Measurements from ENCODE around the gene ATP5MC3.

The ATP5MC3 gene

GRCh38 chr2:175207741-175208438, 26.4 kb upstream of the ATP5MC3 start:
- TF ChIP-seq, protein P1, sequence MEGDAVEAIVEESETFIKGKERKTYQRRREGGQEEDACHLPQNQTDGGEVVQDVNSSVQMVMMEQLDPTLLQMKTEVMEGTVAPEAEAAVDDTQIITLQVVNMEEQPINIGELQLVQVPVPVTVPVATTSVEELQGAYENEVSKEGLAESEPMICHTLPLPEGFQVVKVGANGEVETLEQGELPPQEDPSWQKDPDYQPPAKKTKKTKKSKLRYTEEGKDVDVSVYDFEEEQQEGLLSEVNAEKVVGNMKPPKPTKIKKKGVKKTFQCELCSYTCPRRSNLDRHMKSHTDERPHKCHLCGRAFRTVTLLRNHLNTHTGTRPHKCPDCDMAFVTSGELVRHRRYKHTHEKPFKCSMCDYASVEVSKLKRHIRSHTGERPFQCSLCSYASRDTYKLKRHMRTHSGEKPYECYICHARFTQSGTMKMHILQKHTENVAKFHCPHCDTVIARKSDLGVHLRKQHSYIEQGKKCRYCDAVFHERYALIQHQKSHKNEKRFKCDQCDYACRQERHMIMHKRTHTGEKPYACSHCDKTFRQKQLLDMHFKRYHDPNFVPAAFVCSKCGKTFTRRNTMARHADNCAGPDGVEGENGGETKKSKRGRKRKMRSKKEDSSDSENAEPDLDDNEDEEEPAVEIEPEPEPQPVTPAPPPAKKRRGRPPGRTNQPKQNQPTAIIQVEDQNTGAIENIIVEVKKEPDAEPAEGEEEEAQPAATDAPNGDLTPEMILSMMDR (IDR thresholded peaks at IDR 0.05; ENCODE audit: insufficient read depth, low read length, poor library complexity, severe bottlenecking): no peak
- no peak for DNase-seq (ENCODE audit: extremely low read depth, insufficient read length)
- no peaks in the 10 kb centered on the region; the same call in 1 of the 2 replicates for H3K27me3 ChIP-seq (replicated peaks; ENCODE audit: control insufficient read depth, insufficient read depth, low read length)
- H3K36me3 ChIP-seq (ENCODE audit: control insufficient read depth, insufficient read depth, low read length): no peaks in the 10 kb centered on the region
- H3K4me3 ChIP-seq (replicated peaks; ENCODE audit: low read depth, low read length): no peak overlapping the region

GRCh38 chr2:175206866-175207265, 25.4 kb upstream of the ATP5MC3 start:
- TF ChIP-seq, protein P1 (IDR thresholded peaks at IDR 0.05; ENCODE audit: insufficient read depth, low read length, poor library complexity, severe bottlenecking): no peak
- DNase-seq (ENCODE audit: extremely low read depth, insufficient read length): no peak
- H3K4me3 ChIP-seq (replicated peaks; ENCODE audit: low read depth, low read length): no peak overlapping the region

DNA sequence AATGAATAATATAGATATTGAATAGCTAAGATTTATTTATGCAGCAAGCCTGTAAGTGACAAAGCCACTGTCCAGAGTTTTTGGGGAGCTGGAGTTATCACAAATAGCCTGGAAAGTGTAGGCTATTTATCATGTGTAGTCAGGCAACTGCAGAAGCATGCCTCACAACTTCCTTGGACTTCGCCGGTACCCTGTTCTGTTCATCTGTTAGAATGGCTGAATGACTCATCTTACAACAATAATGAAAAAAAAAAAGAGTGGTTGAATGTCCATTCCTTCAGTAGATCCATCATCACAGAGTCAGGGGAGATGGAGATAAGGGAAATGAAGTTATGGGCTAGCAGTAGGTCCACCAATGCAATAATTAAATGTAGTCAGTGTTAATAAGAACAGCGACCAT, 24.0 kb upstream of the ATP5MC3 start:
- TF ChIP-seq, protein P1 (IDR thresholded peaks at IDR 0.05; ENCODE audit: insufficient read depth, low read length, poor library complexity, severe bottlenecking): no peak
- H3K4me3 ChIP-seq (replicated peaks; ENCODE audit: low read depth, low read length): no peak overlapping the region
- H3K27me3 ChIP-seq (replicated peaks; ENCODE audit: control insufficient read depth, insufficient read depth, low read length): no peaks in the 10 kb centered on the region
- no peak for DNase-seq (ENCODE audit: extremely low read depth, insufficient read length)
- no peaks in the 10 kb centered on the region for H3K36me3 ChIP-seq (ENCODE audit: control insufficient read depth, insufficient read depth, low read length)

More at GRCh38 chr2:175206866-175207265, 25.4 kb upstream of the ATP5MC3 start:
- no peaks in the 10 kb centered on the region for H3K36me3 ChIP-seq (ENCODE audit: control insufficient read depth, insufficient read depth, low read length)
- no peaks in the 10 kb centered on the region for H3K27me3 ChIP-seq (replicated peaks; ENCODE audit: control insufficient read depth, insufficient read depth, low read length)

DNA sequence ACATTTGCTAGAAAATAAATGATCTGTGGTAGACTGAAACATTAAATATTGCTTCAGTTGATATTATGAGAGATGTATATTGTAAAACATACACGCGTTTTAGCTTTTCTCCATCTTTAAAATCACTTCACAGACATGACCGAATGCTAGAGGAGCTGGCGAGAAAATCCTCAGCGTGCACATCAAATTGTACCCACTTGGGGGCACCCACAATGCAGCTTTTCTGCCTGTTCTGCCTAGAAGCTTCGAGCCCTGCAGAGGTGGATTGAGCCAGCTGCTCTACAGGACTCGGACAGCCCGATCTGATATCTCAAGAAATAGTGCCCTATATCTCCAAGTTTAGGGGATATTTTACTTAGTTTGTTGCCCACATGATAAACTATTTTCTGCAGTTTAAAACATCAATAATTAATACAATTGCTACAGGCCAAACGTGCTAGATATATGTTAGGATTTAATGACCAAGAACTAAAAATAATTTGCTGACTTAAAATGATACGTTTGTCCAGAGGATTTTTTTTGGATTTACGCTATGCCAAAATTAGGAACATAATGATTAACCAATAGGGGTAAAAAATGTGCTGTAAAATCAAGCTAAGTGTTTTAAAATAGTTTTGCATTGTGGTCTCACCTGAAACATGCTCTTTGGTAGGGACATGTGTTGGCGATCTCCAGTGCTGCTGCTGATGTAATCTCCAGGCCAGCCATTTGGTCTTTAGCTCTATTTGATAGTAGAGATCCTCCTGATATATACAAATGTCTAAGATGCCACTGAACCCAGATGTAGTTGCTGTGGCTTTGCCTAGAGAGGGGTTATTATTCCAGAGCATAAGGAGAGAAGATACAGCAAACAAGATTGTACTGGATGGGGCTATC, 22.3 kb upstream of the ATP5MC3 start:
- Histone ChIP-seq H3K4me3 (replicated peaks; ENCODE audit: low read depth, low read length) (no peak overlapping the region), H3K36me3 (ENCODE audit: control insufficient read depth, insufficient read depth, low read length) (no peaks in the 10 kb centered on the region), H3K27me3 (replicated peaks; ENCODE audit: control insufficient read depth, insufficient read depth, low read length) (no peaks in the 10 kb centered on the region)
- DNase-seq (ENCODE audit: extremely low read depth, insufficient read length): no peak
- TF ChIP-seq, protein P1 (IDR thresholded peaks at IDR 0.05; ENCODE audit: insufficient read depth, low read length, poor library complexity, severe bottlenecking): peak; percentile 66

DNA sequence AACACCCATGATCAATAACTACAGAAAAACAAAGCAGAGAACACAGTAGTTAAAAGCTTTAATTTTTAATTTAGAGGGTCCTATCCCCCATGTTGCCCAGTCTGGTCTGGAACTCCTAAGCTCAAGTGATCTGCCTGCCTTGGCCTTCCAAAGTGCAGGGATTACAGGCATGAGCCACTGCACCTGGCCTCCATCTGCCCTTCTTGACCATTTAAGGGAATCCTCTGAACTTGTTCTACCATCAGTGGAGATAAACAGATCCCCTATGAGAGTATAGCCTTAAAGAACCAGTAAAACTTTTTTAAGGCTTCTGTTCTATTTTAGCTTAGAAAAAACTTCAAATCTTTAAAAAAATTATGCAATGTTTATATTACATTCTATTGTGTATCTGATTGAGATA, 13.5 kb upstream of the ATP5MC3 start:
- Histone ChIP-seq H3K27me3 (replicated peaks; ENCODE audit: control insufficient read depth, insufficient read depth, low read length) (no peaks in the 10 kb centered on the region), H3K4me3 (replicated peaks; ENCODE audit: low read depth, low read length) (no peak overlapping the region), H3K36me3 (ENCODE audit: control insufficient read depth, insufficient read depth, low read length) (no peaks in the 10 kb centered on the region)
- no peak for DNase-seq (ENCODE audit: extremely low read depth, insufficient read length)
- TF ChIP-seq, protein P1 (IDR thresholded peaks at IDR 0.05; ENCODE audit: insufficient read depth, low read length, poor library complexity, severe bottlenecking): no peak

Data from GM06990 (cell line).